WERI-Rb-1 (cell line): ENCODE measurements around the gene COL8A1.

Source experiments
- DNase-seq: peaks from one replicate; pipeline ENCODE4 v3.0.0-alpha.2; 2020
- H3K27ac ChIP-seq: fragments of 250-450 bp; sonication (Bioruptor Pico); 2 replicates; pipeline ENCODE4 v1.5.1; 2020; ENCODE audit warnings: mild to moderate bottlenecking, moderate library complexity
- H3K27me3 ChIP-seq: fragments of 250-450 bp; sonication (Bioruptor Pico); 2 replicates; pipeline ENCODE4 v1.5.1; 2021; ENCODE audit warnings: mild to moderate bottlenecking, low read depth, moderate library complexity; ENCODE audit not compliant: insufficient read depth, severe bottlenecking
- H3K36me3 ChIP-seq: fragments of 250-450 bp; sonication (Bioruptor Pico); 2 replicates; pipeline ENCODE4 v1.5.1; 2020; ENCODE audit warnings: mild to moderate bottlenecking, moderate library complexity
- H3K4me3 ChIP-seq: 2 replicates; pipeline ENCODE4 v1.5.1; 2011; ENCODE audit warnings: low read depth, mild to moderate bottlenecking, control low read depth, low read length
- H3K9me3 ChIP-seq: fragments of 250-450 bp; sonication (Bioruptor Pico); 2 replicates; pipeline ENCODE4 v1.5.1; 2021; ENCODE audit warnings: mild to moderate bottlenecking, moderate library complexity; ENCODE audit not compliant: severe bottlenecking
- TF ChIP-seq, protein P1 (sequence below): IDR thresholded peaks from 2 replicates; pipeline ENCODE4 v1.5.1; 2011; ENCODE audit warnings: low read depth, mild to moderate bottlenecking, control low read depth, inconsistent platforms, low read length

COL8A1 gene

DNA sequence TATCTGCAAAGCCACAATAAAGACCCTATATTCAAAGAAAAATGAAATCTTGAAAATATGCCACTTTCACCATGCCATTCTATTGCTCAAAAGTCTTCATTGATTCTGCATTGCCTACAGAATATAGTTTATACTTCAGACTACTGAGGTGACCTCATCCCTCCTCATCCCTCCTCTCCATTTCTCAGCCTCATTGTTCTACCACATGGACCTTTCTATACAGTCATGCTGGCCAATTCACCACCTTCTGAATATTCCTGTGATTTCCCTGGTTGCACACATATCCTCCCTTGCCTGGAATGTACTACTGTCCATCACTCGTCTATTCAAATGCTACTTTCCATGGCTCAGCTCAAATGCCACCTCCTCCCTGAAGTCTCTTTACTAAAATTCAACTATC is 3.5 kb upstream of the COL8A1 start:
- H3K4me3 ChIP-seq, result no peak overlapping the region
- no peak overlapping the region for H3K27ac ChIP-seq
- no peaks in the 10 kb centered on the region for H3K9me3 ChIP-seq
- H3K36me3 ChIP-seq, result no peaks in the 10 kb centered on the region
- H3K27me3 ChIP-seq, result no peaks in the 10 kb centered on the region
- no peak for DNase-seq
- TF ChIP-seq, protein P1, sequence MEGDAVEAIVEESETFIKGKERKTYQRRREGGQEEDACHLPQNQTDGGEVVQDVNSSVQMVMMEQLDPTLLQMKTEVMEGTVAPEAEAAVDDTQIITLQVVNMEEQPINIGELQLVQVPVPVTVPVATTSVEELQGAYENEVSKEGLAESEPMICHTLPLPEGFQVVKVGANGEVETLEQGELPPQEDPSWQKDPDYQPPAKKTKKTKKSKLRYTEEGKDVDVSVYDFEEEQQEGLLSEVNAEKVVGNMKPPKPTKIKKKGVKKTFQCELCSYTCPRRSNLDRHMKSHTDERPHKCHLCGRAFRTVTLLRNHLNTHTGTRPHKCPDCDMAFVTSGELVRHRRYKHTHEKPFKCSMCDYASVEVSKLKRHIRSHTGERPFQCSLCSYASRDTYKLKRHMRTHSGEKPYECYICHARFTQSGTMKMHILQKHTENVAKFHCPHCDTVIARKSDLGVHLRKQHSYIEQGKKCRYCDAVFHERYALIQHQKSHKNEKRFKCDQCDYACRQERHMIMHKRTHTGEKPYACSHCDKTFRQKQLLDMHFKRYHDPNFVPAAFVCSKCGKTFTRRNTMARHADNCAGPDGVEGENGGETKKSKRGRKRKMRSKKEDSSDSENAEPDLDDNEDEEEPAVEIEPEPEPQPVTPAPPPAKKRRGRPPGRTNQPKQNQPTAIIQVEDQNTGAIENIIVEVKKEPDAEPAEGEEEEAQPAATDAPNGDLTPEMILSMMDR, result no peak

DNA sequence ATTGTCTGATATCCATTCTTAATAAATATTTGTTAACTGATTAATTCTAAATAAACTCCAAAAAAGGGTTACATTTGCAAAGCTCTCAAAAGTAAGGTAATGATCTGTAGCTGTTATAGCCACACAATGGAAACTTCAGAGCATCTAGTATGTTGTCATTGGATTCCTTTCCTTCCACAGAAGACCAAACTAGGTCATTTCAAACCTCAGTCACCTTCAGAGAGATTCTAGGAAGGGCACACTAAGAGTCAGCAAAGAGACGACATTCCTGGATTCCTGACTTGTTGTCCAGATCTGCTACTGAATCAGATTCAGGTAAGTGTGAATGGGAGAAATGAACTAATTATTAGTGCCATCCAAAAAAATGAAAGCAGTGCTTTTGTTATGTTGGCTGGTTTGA is 3.0 kb upstream of the COL8A1 start:
- TF ChIP-seq, protein P1, result no peak
- H3K4me3 ChIP-seq, result no peak overlapping the region
- no peaks in the 10 kb centered on the region for H3K27me3 ChIP-seq
- H3K9me3 ChIP-seq, result no peaks in the 10 kb centered on the region
- no peaks in the 10 kb centered on the region for H3K36me3 ChIP-seq
- no peak overlapping the region for H3K27ac ChIP-seq
- no peak for DNase-seq

GRCh38 chr3:99637016-99637367 is 1.4 kb upstream of the COL8A1 start:
- TF ChIP-seq, protein P1, result no peak
- Histone ChIP-seq H3K27ac (no peak overlapping the region), H3K27me3 (no peaks in the 10 kb centered on the region), H3K36me3 (no peaks in the 10 kb centered on the region), H3K9me3 (no peaks in the 10 kb centered on the region), H3K4me3 (peak overlapping the region; percentile 51)
- DNase-seq, result no peak

GRCh38 chr3:99637368-99638111 is 854 bp upstream of the COL8A1 start:
- Histone ChIP-seq H3K9me3 (no peaks in the 10 kb centered on the region), H3K27me3 (no peaks in the 10 kb centered on the region), H3K4me3 (peak overlapping the region; percentile 51), H3K36me3 (no peaks in the 10 kb centered on the region), H3K27ac (peak overlapping the region; percentile 22)
- TF ChIP-seq, protein P1, result no peak
- peak; percentile 46 for DNase-seq

- TF ChIP-seq, protein P1, result no peak
- Histone ChIP-seq H3K9me3 (no peaks in the 10 kb centered on the region), H3K27me3 (no peaks in the 10 kb centered on the region), H3K36me3 (no peaks in the 10 kb centered on the region), H3K4me3 (no peak overlapping the region), H3K27ac (no peak overlapping the region)
- DNase-seq, result no peak
Measured at GRCh38 chr3:99639579-99639978, 1.2 kb downstream of the COL8A1 start.
